ENCODE data around the gene UTY. TPM values are rescaled to one million over a fixed set of nuclear protein-coding genes. Genes with fewer than 3 reads are reported as not detected.

The UTY gene
- total and polyA plus RNA-seq, 9 of the 15 experiments (the other 6 are each of a cell fraction or from before 2014, with no cell fraction given) = 0.09 TPM; not detected in 8

GRCh38 chrY:13343307-13343946 is 136.4 kb downstream of the UTY start:
- H3K79me2 ChIP-seq (ENCODE audit: control insufficient read depth, insufficient read depth, low read length) = no peaks in the 10 kb centered on the region
- intact Hi-C loops (cut with micrococcal nuclease) (no loop called here), in situ Hi-C loops (cut with MboI) (no loop called here)
- no peaks in the 10 kb centered on the region for H3K9me1 ChIP-seq (ENCODE audit: control insufficient read depth, insufficient read depth, low read length)
- H3K27me3 ChIP-seq (ENCODE audit: control insufficient read depth in 2 of 2, insufficient read depth in 2 of 2, low read length in 2 of 2) = no peaks in the 10 kb centered on the region
- WGBS (ENCODE audit: insufficient coverage, low coverage, missing lambda C conversion rate) = no CpG with 5 or more reads among the region's 8 CpGs
- H3K9ac ChIP-seq (ENCODE audit: insufficient read depth in 1 of 2, low read depth in 2 of 2, low read length in 2 of 2) = no peak overlapping the region
- H3K27ac ChIP-seq (ENCODE audit: extremely low read depth, low read depth, low read length) = no peak overlapping the region
- H2AFZ ChIP-seq (ENCODE audit: low read depth, low read length) = no peak overlapping the region
- DNase-seq (ENCODE audit: extremely low read depth in 1 of 4, low spot score in 3 of 4) = no peak
- no peaks in the 10 kb centered on the region for H3K4me1 ChIP-seq (replicated peaks in 1 of 2; ENCODE audit: control insufficient read depth in 2 of 2, insufficient read depth in 2 of 2, low read length in 2 of 2)
- no peaks in the 10 kb centered on the region for H3K36me3 ChIP-seq (ENCODE audit: control insufficient read depth, insufficient read depth, low read length)
- ChIA-PET POLR2A (no interaction called here), CTCF (ENCODE audit: low intra/inter-chr PET ratio) (no interaction called here)
- no peak for FAIRE-seq
- H4K20me1 ChIP-seq (replicated peaks; ENCODE audit: control insufficient read depth, insufficient read depth, low read length) = no peaks in the 10 kb centered on the region
- ATAC-seq = no peak
- TF ChIP-seq NKRF (IDR thresholded peaks at IDR 0.05; ENCODE audit: borderline replicate concordance) = no peak
- no peak for TF ChIP-seq NFRKB (IDR thresholded peaks at IDR 0.05; ENCODE audit: low read depth)
- TF ChIP-seq ZNF24 (IDR thresholded peaks at IDR 0.05) = no peak
- TF ChIP-seq POLR2B (IDR thresholded peaks at IDR 0.05; ENCODE audit: low read depth, partially characterized antibody) = no peak
- no peak for TF ChIP-seq ZNF165 (CRISPR knock-in tag; IDR thresholded peaks at IDR 0.05; ENCODE audit: borderline replicate concordance)
- TF ChIP-seq, protein P1, sequence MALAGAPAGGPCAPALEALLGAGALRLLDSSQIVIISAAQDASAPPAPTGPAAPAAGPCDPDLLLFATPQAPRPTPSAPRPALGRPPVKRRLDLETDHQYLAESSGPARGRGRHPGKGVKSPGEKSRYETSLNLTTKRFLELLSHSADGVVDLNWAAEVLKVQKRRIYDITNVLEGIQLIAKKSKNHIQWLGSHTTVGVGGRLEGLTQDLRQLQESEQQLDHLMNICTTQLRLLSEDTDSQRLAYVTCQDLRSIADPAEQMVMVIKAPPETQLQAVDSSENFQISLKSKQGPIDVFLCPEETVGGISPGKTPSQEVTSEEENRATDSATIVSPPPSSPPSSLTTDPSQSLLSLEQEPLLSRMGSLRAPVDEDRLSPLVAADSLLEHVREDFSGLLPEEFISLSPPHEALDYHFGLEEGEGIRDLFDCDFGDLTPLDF (CRISPR knock-in tag; IDR thresholded peaks at IDR 0.05) = no peak
- TF ChIP-seq TAL1 (IDR thresholded peaks at IDR 0.05) = no peak
- no peak overlapping the region for H3K4me2 ChIP-seq (ENCODE audit: insufficient read depth, low read length)
- no peaks in the 10 kb centered on the region for H3K9me3 ChIP-seq (replicated peaks; ENCODE audit: control insufficient read depth, insufficient read depth, low read depth, low read length)
- BruUV-seq (replicated peaks) = no TSS peak
- H3K4me3 ChIP-seq = no peak overlapping the region
